Pancreas (tissue), 10 donors: ENCODE results near the gene IL16. TPM values are rescaled to one million over a fixed set of nuclear protein-coding genes. Genes with fewer than 3 reads are reported as not detected.

Experiments
- ATAC-seq, 4 donors: fragments of 200-7000 bp; cut with Tn5 transposase; one replicate each; pipeline versions ENCODE4 v1.8.0 to v1.9.1; 2020; ENCODE audit warnings: mild to moderate bottlenecking in 4 of 4, moderate library complexity in 4 of 4
- DNase-seq, 6 donors: peaks; one replicate each; pipeline ENCODE4 v3.0.0-alpha.2; 2020
- FAIRE-seq: peaks from 2 replicates; lab custom pipeline; 2012; peaks lifted over from hg19 to GRCh38; lab: Jason Lieb, UNC
- H3K27ac ChIP-seq, 4 donors: fragments of 200-600 bp; sonication (generic); 1 replicate in 3 of 4; 2 replicates in 1 of 4; pipeline versions ENCODE4 v1.5.0 to v1.8.0; 2020
- H3K27me3 ChIP-seq, 4 donors: fragments of 200-600 bp; one replicate each; pipeline ENCODE4 v1.8.0; 2021
- H3K36me3 ChIP-seq, 3 donors: fragments of 200-600 bp; sonication (generic) in 1 of 3; one replicate each; pipeline versions ENCODE4 v1.5.0 to v1.8.0; 2020 to 2021
- H3K4me1 ChIP-seq, 3 donors: fragments of 200-600 bp; one replicate each; pipeline ENCODE4 v1.8.0; 2021
- H3K4me3 ChIP-seq, 4 donors: fragments of 200-600 bp; sonication (generic) in 2 of 4; one replicate each; pipeline versions ENCODE4 v1.5.0 to v1.8.0; 2020 to 2021
- H3K9me3 ChIP-seq, 4 donors: fragments of 200-600 bp; one replicate each; pipeline ENCODE4 v1.8.0; 2021
- WGBS, 2 donors: extraction: QIAGEN DNeasy Blood & Tissue Kit; methylation state at CpG; one replicate each; pipeline ENCODE4 v1.1.7; 2013; 5-methylcytosine and 5-hydroxymethylcytosine counted together
- intact Hi-C, 3 donors: fragments of 100-400 bp; cut with DNase I; formaldehyde crosslinking; loops; one replicate each; pipeline versions ENCODE4 v1.11.1 to v1.14.2; 2022
- polyA plus RNA-seq, 2 donors: library from polyadenylated mRNA; stranded (reverse); fragments of 200-250 nt; gene quantifications; one replicate each; pipeline ENCODE4 v1.2.3, GENCODE V29; 2013
- total RNA-seq, 6 donors: library from RNA; stranded (reverse); fragmentation: NEBNext Ultra II Directional in 4 of 6; extraction: Animal tissue kit (Norgen Biotek cat#: 25700) in 4 of 6; gene quantifications; one replicate each; pipeline versions ENCODE4 v1.2.1 to v1.2.4, GENCODE V29; 2021 to 2023
- TF ChIP-seq, protein P1 (sequence below), 4 donors: fragments of 200-600 bp; sonication (generic) in 3 of 4; IDR thresholded peaks; one replicate each; pipeline versions ENCODE4 v1.5.0 to v1.8.0; 2021; ENCODE audit warnings: antibody characterized with exemption in 4 of 4
- donor health status: healthy with polysubstance abuse.
- donor health status: DM: no; HTN: no; CAD: no; lungs with moderate emphysema.
- donor health status: DM: no; HTN: no; CAD: no.
- donor health status: control.
- donor health status: control.
- donor health status: Bipolar disorder and iron deficiency.
- donor health status: DM: yes; HTN: yes; CAD: no.
- donor health status: DM: no; HTN: no; CAD: no.
- donor health status: DM: no; HTN: no; CAD: no.
- donor health status: DM: yes; HTN: yes; CAD: no.

The IL16 gene
- total and polyA plus RNA-seq, 8 donors: 0.79 to 7.0 (median 2.4) TPM

DNA sequence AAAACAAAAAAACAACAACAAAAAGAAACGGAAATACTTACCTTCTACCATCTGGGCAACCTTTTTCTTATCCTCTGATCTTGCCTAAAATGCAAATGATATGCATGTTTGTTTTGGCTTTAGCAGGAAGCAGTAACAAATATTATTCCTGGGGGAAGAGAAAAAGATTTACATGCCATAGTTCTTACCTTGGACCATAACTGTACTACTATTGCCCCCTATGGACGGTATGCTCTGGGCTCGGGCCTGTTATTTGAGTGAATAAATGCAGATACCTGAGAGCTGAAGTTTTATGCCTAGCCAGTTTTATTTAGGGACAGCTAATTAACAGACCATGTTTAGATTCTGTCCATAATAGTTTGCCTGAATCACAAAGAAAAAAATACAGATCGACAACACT, 139.9 kb downstream of the IL16 start:
- 83 to 87% methylated on average over 4 of the region's 4 CpGs for WGBS, 2 donors

DNA sequence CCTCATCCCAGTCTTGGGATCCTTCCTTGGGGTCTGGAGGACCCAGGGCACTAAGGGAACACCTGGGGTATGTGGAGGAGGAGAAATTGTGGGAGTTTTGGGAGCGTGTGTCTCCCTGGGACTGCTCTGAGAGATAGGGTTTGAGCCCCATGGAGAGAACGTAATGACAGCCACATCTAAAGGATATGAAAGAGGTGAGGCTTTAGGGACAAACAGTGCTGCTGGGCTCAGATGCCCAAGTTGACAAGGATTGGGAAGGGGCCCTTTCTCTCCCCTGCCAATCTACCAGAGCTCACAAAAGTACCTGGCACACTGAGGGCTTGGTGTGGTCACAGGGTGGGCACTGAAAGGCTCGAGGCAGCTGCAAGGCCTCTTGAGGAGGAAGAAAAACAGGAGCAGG, 140.6 kb downstream of the IL16 start:
- 93 to 97% methylated on average over 3 of the region's 3 CpGs for WGBS, 2 donors

More for the DNA sequence above, 139.9 kb downstream of the IL16 start:
- DNase-seq (no peak), ATAC-seq (peak in 1 of 4 donors; percentile 36), FAIRE-seq (no peak)
- Histone ChIP-seq H3K9me3 (no peaks in the 10 kb centered on the region), H3K4me3 (no peak overlapping the region), H3K4me1 (peaks cover 0 to 9% (median 0%) of the 10 kb centered on the region in 3 donors), H3K27ac (no peak overlapping the region), H3K27me3 (no peaks in the 10 kb centered on the region), H3K36me3 (no peaks in the 10 kb centered on the region)
- TF ChIP-seq, protein P1, sequence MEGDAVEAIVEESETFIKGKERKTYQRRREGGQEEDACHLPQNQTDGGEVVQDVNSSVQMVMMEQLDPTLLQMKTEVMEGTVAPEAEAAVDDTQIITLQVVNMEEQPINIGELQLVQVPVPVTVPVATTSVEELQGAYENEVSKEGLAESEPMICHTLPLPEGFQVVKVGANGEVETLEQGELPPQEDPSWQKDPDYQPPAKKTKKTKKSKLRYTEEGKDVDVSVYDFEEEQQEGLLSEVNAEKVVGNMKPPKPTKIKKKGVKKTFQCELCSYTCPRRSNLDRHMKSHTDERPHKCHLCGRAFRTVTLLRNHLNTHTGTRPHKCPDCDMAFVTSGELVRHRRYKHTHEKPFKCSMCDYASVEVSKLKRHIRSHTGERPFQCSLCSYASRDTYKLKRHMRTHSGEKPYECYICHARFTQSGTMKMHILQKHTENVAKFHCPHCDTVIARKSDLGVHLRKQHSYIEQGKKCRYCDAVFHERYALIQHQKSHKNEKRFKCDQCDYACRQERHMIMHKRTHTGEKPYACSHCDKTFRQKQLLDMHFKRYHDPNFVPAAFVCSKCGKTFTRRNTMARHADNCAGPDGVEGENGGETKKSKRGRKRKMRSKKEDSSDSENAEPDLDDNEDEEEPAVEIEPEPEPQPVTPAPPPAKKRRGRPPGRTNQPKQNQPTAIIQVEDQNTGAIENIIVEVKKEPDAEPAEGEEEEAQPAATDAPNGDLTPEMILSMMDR (IDR thresholded peaks at IDR 0.05): no peak
- intact Hi-C loops: no loop called here

DNA sequence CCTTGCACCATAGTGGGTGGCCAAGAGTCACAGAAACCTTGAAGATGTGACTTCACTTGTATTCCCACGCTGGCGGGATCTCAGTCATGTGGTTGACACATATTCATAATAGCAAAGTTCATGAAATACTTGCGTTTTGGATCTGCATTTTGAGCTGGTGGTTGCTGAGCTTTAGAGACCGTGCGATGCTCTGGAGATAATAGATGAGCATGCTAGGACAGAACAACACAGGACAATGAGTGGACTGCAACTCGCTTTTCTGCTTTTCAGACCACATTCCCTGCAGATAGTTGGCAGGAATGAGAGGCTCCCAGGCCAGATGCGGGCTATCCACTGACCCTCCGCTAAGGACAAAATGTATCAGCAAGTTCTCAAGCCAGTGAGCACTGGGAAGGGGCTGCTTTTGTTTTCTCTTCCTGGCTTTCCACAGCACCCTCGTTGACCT, 141.1 kb downstream of the IL16 start:
- Histone ChIP-seq H3K27ac (peak overlapping the region in 1 of 4 donors; percentile 49), H3K9me3 (no peaks in the 10 kb centered on the region), H3K4me3 (no peak overlapping the region), H3K36me3 (no peaks in the 10 kb centered on the region), H3K27me3 (no peaks in the 10 kb centered on the region), H3K4me1 (peaks cover 0 to 9% (median 0%) of the 10 kb centered on the region in 3 donors)
- TF ChIP-seq, protein P1 (IDR thresholded peaks at IDR 0.05): no peak
- intact Hi-C loops: no loop called here
- 81 to 84% methylated on average over 9 of the region's 9 CpGs for WGBS, 2 donors
- FAIRE-seq: no peak
- ATAC-seq: peak in 2 of 4 donors; percentile 12 to 16
- DNase-seq: no peak

More for the DNA sequence above, 140.6 kb downstream of the IL16 start:
- H3K4me1 ChIP-seq: peaks cover 0 to 9% (median 0%) of the 10 kb centered on the region in 3 donors
- H3K27me3 ChIP-seq: no peaks in the 10 kb centered on the region
- H3K9me3 ChIP-seq: no peaks in the 10 kb centered on the region
- no peak overlapping the region for H3K27ac ChIP-seq
- FAIRE-seq: no peak
- no peak for DNase-seq
- intact Hi-C loops: no loop called here
- no peak for ATAC-seq
- H3K4me3 ChIP-seq: no peak overlapping the region
- TF ChIP-seq, protein P1 (IDR thresholded peaks at IDR 0.05): no peak
- H3K36me3 ChIP-seq: no peaks in the 10 kb centered on the region

DNA sequence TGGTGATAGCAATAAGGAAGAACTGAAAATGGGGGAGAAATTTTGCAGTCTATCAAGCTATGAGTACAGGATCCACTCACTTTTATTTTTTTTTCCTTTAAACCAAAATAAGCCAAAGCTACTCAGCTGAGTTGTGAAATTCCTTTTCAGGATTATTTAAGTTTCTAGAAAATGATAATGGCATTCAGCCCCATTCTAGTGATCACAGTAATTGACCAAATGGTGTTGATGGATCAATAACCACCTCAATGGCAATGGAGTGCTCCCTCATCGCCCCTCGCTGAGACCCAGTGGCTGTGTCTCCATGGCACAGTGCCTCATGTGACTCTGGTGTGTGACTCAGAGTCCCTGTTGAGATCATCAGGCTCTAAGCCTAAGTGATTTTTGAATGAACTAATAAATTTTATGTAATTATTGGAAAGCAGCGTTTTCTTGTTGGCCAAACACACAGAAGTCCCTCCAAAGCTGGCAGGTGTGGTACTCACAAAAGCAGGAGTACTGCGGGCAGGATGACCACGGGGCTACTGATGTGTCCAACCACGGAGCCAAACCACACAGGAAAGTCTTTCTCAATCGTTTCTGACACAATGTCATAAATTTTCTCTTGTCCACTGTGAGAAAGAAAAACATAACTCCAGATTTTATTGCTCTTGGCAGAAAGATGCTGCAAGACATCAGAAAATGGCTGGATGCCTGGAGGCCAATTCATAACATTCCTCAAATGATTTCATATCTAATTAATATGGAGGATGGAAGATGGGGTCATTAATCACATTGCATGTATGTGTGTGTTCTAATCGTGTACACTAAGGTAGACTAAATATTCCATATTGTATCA, 141.7 kb downstream of the IL16 start:
- peak; percentile 55 to 78 (median 65) for ATAC-seq
- H3K27ac ChIP-seq: peak overlapping the region in 2 of 4 donors; percentile 25 to 49
- no peaks in the 10 kb centered on the region for H3K9me3 ChIP-seq
- peaks cover 0 to 9% (median 0%) of the 10 kb centered on the region in 3 donors for H3K4me1 ChIP-seq
- H3K27me3 ChIP-seq: no peaks in the 10 kb centered on the region
- FAIRE-seq: no peak
- peak in 2 of 6 donors; percentile 5 to 22 for DNase-seq
- 55 to 56% methylated on average over 8 of the region's 8 CpGs for WGBS, 2 donors
- intact Hi-C loops: no loop called here
- no peak overlapping the region for H3K4me3 ChIP-seq
- no peaks in the 10 kb centered on the region for H3K36me3 ChIP-seq
- TF ChIP-seq, protein P1 (IDR thresholded peaks at IDR 0.05): no peak

DNA sequence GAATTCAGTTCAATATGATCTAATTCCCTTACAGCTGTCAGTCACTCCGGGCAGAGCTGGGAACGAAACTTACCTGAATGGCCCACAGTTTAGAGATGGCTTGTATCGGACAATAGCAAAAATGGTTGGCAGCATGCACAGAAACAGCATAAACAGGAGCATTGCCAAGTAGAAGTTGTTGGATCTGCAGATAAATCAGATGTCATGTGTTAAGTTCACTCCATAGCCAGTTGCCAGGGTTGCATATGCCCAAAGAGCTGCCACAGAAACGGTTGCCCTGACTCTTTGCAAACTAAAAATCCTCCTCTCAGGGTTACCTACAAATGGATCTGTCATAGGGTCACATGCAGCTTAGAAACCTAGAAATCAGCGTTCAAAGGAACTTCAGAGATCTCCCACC, 142.6 kb downstream of the IL16 start:
- TF ChIP-seq, protein P1 (IDR thresholded peaks at IDR 0.05): no peak
- DNase-seq (no peak), ATAC-seq (no peak), FAIRE-seq (no peak)
- Histone ChIP-seq H3K9me3 (no peaks in the 10 kb centered on the region), H3K27me3 (no peaks in the 10 kb centered on the region), H3K4me3 (no peak overlapping the region), H3K4me1 (peaks cover 0 to 9% (median 0%) of the 10 kb centered on the region in 3 donors), H3K27ac (no peak overlapping the region), H3K36me3 (no peaks in the 10 kb centered on the region)
- WGBS, 2 donors: 51 to 56% methylated on average over 5 of the region's 5 CpGs
- intact Hi-C loops: no loop called here
